Stimulated activated naive CD8-positive, alpha-beta T cell treated with anti-CD3 and anti-CD28 coated beads, Interleukin-15, Interleukin-2, amounts not matched to agents 100 U/mL and 50 U/mL, for 24 hours (primary cell): ENCODE data around the gene IQUB.
"Not testable (repeated sequence)": the region's sequence is repeated elsewhere in the genome, so short reads cannot be mapped to it uniquely, and the experiment has no call there.

ENCODE experiments used
- ATAC-seq: fragments of 150-1000 bp; cut with Tn5 transposase; one replicate; pipeline ENCODE4 v1.10.0; 2021
- DNase-seq: peaks from one replicate; pipeline ENCODE4 v3.0.0; 2021

The IQUB gene

GRCh38 chr7:123534383-123535260, at the start of gene IQUB:
TSS of gene IQUB (minus strand) at chr7:123534595. CDS start at chr7:123512340, 22,255 bp downstream.
- peak; percentile 98 for DNase-seq
- ATAC-seq, result peak; percentile 93

GRCh38 chr7:123583821-123584220, 49.4 kb upstream of the IQUB start:
- no peak for ATAC-seq
- no peak for DNase-seq

GRCh38 chr7:123581162-123581459, 46.7 kb upstream of the IQUB start:
- DNase-seq (no peak), ATAC-seq (no peak)

- ATAC-seq (peak; percentile 23), DNase-seq (no peak)
Measured at GRCh38 chr7:123580406-123581161, 46.2 kb upstream of the IQUB start.

- no peak for DNase-seq
- no peak for ATAC-seq
Measured at GRCh38 chr7:123579416-123579815, 45.0 kb upstream of the IQUB start.

GRCh38 chr7:123573896-123574467, 39.6 kb upstream of the IQUB start:
- no peak for DNase-seq
- no peak for ATAC-seq

- DNase-seq (no peak), ATAC-seq (no peak)
Measured at GRCh38 chr7:123573341-123573740, 38.9 kb upstream of the IQUB start.

GRCh38 chr7:123571684-123572083, 37.3 kb upstream of the IQUB start:
- DNase-seq, result no peak
- ATAC-seq, result no peak

GRCh38 chr7:123571187-123571586, 36.8 kb upstream of the IQUB start:
- ATAC-seq, result no peak
- no peak for DNase-seq

GRCh38 chr7:123570390-123571182, 36.2 kb upstream of the IQUB start:
- ATAC-seq (no peak), DNase-seq (no peak)

- DNase-seq, result no peak
- ATAC-seq, result no peak
Measured at GRCh38 chr7:123569352-123570010, 35.1 kb upstream of the IQUB start.

GRCh38 chr7:123562121-123562520, 27.7 kb upstream of the IQUB start:
- ATAC-seq, result no peak
- DNase-seq, result no peak

GRCh38 chr7:123558289-123558874, 24.0 kb upstream of the IQUB start:
- no peak for ATAC-seq

GRCh38 chr7:123557398-123558288, 23.2 kb upstream of the IQUB start, which contains the start of gene NDUFA5:
TSS of gene NDUFA5 (minus strand) at chr7:123557818. CDS start at chr7:123557795, 23 bp downstream.
- DNase-seq (peak; percentile 95), ATAC-seq (peak; percentile 99)

More at GRCh38 chr7:123558289-123558874, 24.0 kb upstream of the IQUB start:
- DNase-seq, result no peak

- ATAC-seq (no peak), DNase-seq (no peak)
Measured at GRCh38 chr7:123557016-123557397, 22.6 kb upstream of the IQUB start.

GRCh38 chr7:123555484-123555883, 21.1 kb upstream of the IQUB start:
- DNase-seq, result no peak
- ATAC-seq, result no peak

- no peak for ATAC-seq
Measured at GRCh38 chr7:123553159-123553558, 18.8 kb upstream of the IQUB start.

GRCh38 chr7:123552641-123553040, 18.2 kb upstream of the IQUB start:
- ATAC-seq (no peak), DNase-seq (no peak)

More at GRCh38 chr7:123553159-123553558, 18.8 kb upstream of the IQUB start:
- no peak for DNase-seq

- not testable (repeated sequence) for DNase-seq, ATAC-seq
Measured at GRCh38 chr7:123552134-123552533, 17.7 kb upstream of the IQUB start.

- ATAC-seq (no peak), DNase-seq (no peak)
Measured at GRCh38 chr7:123548406-123548805, 14.0 kb upstream of the IQUB start.
